Measurements from ENCODE around the gene MKNK2.
A peak's percentile ranks its signal among the peaks of the same experiment; 100 is the strongest.
"Not testable (repeated sequence)": the region's sequence is repeated elsewhere in the genome, so short reads cannot be mapped to it uniquely, and the experiment has no call there.

The MKNK2 gene

GRCh38 chr19:2050991-2051772, at the start of gene MKNK2:
TSS of gene MKNK2 (minus strand) at chr19:2051244. CDS start at chr19:2050851, 393 bp downstream.
- DNase-seq: peak; percentile 34 to 64

DNA sequence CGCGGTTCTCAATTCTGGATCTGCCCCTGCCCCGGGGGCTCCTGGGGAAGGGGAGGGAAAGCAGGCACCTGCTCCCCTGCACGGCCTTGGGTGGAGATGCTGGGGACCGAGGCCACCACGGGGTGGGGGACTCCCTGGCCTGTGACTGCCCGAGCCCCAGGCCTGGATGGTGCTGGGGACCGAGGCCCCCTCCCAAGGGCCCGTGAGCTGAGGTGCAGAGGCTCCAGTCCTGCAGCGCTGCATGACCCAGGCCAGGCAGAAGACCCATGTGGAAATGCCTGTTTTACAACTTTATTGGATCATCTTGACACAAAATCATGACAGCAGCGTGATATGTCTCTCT, 49.6 kb upstream of the MKNK2 start:
- no peak for DNase-seq

DNA sequence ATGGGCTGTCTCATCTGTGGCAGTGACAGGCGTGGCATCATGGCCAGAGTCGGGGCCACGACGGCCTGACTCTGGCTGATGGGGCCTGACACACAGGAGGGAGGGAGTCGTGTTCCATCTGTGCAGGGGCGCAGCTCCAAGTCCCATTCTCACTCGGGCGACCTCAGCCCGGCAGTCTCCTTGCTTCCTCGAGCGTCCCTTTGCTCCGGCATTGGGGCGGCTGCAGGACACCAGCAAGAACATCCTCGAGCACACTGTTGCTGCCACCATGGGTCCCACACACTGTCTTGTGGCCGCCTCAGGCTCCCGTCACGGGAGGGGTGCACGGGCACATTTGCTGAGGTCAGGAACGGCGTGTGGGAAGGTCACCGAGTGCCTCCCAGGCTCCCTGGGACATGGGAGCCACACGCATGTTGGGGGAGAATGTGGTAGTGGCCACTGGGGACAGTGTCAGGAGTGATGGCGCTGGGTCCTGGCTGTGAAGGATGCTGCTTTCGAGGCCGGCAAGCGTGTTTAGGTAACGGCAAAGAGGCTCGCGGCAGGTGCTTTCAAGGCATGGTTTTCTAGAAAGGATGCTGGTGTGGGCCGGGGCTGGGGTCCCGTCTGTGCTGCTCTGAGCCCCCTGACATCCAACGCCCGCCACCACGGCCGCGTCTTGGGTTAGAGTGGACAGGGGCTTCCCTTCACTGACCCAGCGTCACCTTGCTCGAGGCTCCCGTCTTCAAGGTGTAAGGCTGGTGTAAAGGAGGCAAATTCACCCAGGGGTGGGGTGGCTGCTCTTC, 49.1 kb upstream of the MKNK2 start:
- DNase-seq: no peak

- no peak for DNase-seq
These were observed 48.0 kb upstream of the MKNK2 start for GRCh38 chr19:2099054-2099501.

GRCh38 chr19:2097886-2098327, 46.9 kb upstream of the MKNK2 start:
- DNase-seq: no peak

DNA sequence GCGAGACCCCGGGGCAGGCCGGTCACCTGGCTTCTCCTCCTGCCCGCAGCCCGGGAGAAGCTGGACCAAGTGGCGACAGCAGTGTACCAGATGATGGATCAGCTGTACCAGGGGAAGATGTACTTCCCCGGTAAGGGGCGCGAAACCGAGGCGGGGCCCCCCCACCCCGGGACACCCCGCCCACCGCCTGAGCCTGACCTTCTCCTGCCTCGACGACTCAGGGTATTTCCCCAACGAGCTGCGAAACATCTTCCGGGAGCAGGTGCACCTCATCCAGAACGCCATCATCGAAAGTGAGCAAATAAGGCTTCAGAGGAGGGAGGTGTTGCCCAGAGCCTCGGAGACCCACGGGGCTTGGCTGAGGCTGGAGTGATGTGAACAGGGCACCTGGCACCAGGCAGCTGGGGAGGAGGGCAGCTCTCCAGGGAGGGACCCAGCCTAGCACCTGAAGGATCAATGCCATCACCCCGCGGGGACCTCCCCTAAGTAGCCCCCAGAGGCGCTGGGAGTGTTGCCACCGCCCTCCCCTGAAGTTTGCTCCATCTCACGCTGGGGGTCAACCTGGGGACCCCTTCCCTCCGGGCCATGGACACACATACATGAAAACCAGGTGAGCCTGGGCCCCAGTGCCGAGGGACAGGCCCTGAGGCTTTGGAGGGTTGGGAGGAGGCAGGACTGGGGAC, 46.3 kb upstream of the MKNK2 start:
- no peak for DNase-seq

DNA sequence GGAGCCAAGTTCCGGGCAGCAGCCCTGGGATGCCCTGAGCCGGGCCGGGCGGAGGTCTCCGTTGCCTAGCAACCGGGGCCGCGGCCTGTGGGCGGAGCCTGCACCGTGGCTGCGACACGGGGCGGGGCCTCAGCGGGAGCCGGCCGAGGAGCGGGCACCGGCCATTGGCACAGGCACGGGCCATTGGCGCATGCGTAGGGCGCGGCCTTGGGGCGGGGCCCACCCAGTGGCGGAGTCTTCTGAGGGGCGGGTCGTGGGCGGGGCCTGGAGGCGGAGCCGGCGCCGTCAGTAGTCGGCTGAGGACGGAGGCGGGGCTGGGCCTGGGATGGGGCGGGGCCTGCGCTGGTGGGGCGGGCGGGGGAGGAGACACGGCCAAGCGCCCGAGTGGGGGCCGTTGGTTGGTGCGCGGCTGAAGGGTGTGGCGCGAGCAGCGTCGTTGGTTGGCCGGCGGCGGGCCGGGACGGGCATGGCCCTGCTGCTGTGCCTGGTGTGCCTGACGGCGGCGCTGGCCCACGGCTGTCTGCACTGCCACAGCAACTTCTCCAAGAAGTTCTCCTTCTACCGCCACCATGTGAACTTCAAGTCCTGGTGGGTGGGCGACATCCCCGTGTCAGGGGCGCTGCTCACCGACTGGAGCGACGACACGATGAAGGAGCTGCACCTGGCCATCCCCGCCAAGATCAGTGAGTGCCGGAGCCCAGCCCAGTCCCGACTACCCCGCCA, 45.6 kb upstream of the MKNK2 start, which contains the start of gene IZUMO4:
Gene IZUMO4 (plus strand): TSS at position 436 of the 723 bp plus-strand sequence. CDS start 31 bp downstream, at position 467.
- peak; percentile 72 to 92 for DNase-seq

GRCh38 chr19:2096034-2096479, 45.0 kb upstream of the MKNK2 start, which contains the start of gene MOB3A:
TSS of gene MOB3A (minus strand) at chr19:2096326. CDS start at chr19:2078560, 17,766 bp downstream.
- peak; percentile 73 to 92 for DNase-seq

- not testable (repeated sequence) for DNase-seq
These were observed 41.0 kb upstream of the MKNK2 start for GRCh38 chr19:2091926-2092525.

DNA sequence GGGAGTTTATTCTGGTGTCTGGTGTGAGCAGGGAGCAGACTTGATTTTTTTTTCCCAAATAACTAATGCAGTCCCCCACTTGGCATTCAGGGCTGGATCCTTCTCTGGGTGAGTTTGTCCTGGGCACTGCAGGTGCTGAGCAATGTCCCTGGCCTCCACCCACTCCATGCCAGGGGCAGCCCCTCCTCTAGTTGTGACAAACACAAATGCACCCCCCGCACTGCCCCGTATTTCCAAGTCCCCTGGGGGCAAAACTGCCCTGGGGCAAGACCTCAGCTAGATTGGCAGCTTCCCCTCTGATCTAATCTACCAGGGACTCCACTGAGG, 38.6 kb upstream of the MKNK2 start:
- DNase-seq: no peak

GRCh38 chr19:2089001-2089711, 38.1 kb upstream of the MKNK2 start:
- DNase-seq: peak in 1 of 2 experiments; percentile 15

DNA sequence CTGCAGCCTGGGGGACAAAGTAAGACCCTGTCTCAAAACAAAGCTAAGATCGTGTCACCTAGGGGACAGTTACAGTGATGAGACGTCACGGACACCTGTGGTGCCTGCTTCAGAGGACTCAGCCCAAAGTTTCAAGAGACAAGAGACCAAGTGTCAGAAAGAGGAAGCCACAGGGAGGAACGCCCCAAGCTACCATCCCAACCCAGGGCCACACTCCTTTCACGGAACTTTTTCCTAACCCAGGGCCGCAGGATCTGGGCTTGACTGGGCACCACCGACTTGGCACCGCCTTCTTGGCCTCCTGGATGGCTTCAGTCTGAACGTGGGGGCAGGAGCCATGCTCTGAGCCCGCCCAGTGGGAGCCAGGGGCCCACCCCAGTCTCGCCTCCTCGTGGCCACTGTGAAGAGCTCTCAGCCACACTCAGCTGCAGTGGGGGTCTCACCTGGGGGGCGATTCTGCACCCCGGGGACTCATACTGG, 36.6 kb upstream of the MKNK2 start:
- no peak for DNase-seq

DNA sequence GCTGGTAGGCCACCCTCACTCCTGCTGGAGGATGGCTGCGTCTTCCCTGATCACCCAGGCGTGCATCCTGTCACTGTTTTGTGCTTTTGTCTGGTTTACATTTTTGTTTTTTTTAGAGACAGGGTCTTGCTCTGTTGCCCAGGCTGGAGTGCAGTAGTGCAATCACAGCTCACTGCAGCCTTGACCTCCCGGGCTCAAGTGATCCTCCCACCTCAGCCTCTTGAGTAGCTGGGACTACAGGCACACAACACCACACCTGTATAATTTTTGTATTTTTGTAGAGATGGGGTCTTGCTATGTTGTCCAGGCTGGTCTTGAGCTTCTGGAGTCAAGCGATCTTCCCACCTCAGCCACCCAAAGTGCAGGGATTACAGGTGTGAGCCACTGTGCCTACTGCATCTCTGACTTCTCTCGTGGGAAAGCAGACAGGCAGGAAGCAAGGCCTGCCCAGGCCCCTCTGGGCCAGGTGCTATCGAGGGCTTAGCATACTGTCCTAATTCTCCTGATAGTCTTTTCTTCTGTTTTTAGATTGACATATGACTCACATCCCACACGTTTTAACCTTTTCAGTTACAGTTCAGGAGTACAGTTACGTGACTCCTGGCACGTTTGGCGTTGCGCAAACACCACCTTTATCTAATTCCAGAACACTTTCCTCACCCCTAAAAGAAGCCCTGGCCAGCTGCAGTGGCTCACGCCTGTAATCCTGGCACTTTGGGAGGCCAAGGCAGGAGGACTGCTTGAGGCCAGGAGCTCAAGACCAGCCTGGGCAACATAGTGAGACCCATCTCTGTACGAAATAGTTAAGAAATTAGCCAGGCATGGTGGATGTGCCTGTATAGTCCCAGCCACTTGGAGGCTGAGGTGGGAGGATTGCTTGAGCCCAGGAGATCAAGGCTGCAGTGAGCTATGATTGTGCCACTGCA, 35.9 kb upstream of the MKNK2 start:
- peak in 1 of 2 experiments; percentile 38 for DNase-seq

DNA sequence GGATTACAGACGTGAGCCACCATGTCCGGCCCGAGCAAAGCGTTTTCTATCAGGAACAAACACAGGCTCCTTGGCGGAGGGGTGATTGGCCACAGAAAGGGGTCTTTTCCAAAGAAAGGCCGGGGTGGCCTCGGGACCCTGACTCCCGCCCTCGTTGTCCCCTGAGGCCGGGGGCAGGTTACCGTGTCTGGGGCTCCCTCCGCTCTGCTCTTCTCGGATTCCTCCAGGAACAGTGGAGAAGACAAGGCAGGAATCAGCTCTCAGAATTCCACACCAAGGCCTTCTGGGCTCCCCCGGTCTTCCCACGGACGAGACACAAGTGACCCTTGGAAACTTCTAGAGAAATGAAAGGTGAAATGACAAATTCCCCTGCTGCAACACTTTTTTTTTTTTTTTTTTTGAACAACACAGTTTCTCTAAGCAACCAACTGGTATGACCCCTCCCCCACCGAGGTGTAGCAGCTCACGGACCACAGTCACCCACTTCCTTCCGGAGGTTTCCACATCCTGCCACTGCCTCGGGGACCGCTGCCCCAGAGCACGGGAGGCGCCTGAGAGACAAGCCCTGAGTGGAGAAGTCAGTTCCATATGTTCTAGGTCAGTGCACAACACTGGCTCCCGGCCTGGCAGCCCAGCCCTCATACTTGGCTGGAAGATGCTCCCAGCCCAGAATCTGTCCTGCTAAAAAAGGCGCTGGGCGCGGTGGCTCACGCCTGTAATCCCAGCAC, 34.1 kb upstream of the MKNK2 start:
- peak; percentile 60 to 87 for DNase-seq

- DNase-seq: no peak
These were observed 32.3 kb upstream of the MKNK2 start for GRCh38 chr19:2083174-2083854.

GRCh38 chr19:2081873-2082810, 31.1 kb upstream of the MKNK2 start:
- no peak for DNase-seq

DNA sequence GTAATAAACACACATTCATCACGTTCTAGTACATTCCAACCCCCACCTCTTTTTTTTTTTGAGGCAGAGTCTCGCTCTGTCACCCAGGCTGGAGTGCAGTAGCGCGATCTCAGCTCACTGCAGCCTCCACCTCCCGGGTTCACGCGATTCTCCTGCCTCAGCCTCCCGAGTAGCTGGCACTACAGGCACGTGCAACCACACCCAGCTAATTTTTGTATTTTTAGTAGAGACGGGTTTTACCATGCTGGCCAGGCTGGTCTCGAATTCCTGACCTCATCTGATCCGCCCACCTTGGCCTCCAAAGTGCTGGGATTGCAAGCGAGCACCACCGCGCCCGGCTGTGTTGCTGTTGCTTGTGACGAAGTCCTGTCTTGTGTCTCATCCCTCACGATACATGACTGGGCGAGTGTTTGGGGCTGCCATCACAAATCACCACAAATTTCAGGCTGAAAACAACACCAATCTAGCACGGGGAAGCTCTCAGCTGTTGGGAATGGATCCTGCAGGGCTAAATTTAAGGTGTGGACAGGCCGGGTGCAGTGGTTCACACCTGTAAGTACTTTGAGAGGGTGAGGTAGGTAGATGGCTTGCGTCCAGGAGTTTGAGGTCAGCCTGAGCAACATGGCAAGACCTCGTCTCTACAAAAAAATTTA, 29.4 kb upstream of the MKNK2 start:
- no peak for DNase-seq

All from SW 1271 (cell line).